Right atrium auricular region (tissue), 2 donors: ENCODE results near the gene CNTNAP5. TPM values are rescaled to one million over a fixed set of nuclear protein-coding genes. Genes with fewer than 3 reads are reported as not detected.

Experiments used
- DNase-seq: peaks from one replicate; pipeline ENCODE4 v3.0.0-alpha.2; 2019; ENCODE audit warnings: low spot score
- H3K27ac ChIP-seq, 2 donors: fragments of 200-600 bp; sonication (generic); 1 replicate in 1 of 2; 2 replicates in 1 of 2; pipeline ENCODE4 v1.5.1; 2016 to 2019
- H3K27me3 ChIP-seq, 2 donors: fragments of 200-600 bp; sonication (generic); one replicate each; pipeline versions ENCODE4 v1.5.1 to v1.6.0; 2017 to 2019
- H3K36me3 ChIP-seq: fragments of 200-600 bp; sonication (generic); one replicate; pipeline ENCODE4 v1.5.1; 2016
- H3K4me1 ChIP-seq, 2 donors: fragments of 200-600 bp; sonication (generic); one replicate each; pipeline versions ENCODE4 v1.5.1 to v1.6.0; 2017 to 2019
- H3K4me3 ChIP-seq, 2 donors: fragments of 200-600 bp; sonication (generic); 1 replicate in 1 of 2; 2 replicates in 1 of 2; pipeline ENCODE4 v1.5.1; 2017 to 2019; ENCODE audit warnings: mild to moderate bottlenecking in 1 of 2, moderate library complexity in 1 of 2
- H3K9me3 ChIP-seq, 2 donors: fragments of 200-600 bp; sonication (generic); one replicate each; pipeline ENCODE4 v1.5.1; 2019
- CTCF ChIP-seq, 2 donors: fragments of 200-600 bp; sonication (generic); IDR thresholded peaks; one replicate each; pipeline ENCODE4 v1.5.1; 2019; ENCODE audit warnings: antibody characterized with exemption in 2 of 2
- total RNA-seq, 2 donors: library from RNA; depleted of rRNA; stranded (reverse); fragments of >200 nt; gene quantifications; one replicate each; pipeline ENCODE4 v1.1.0, GENCODE V29; 2016

The CNTNAP5 gene
- total RNA-seq, 2 donors from 2014 or later, result not detected

DNA sequence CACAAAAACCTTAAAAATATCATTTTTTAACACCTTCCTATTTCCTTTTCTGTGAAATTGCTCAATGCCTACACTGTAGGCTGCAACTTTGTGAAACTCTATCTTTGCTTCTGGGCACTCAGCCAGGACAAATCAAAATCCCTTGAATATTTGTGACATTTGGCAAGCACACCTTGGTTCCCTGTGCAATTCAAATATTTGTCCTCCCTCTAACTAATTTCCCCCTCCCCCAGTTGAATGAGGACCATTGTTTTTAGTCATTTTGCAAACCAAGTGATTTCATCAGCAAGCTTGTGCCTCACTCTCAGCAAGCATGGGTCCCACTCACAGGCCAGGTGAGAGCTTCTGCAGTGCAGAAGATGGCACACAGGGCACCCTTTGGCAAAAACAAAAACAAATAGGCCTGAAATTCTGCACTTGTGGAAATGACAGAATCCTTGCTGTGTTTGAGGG, 541.5 kb downstream of the CNTNAP5 start:
- no peak for TF ChIP-seq CTCF (IDR thresholded peaks at IDR 0.05)
- no peaks in the 10 kb centered on the region for H3K36me3 ChIP-seq
- no peak overlapping the region for H3K27ac ChIP-seq
- H3K9me3 ChIP-seq, result no peaks in the 10 kb centered on the region
- DNase-seq, result no peak
- H3K4me1 ChIP-seq, result no peaks in the 10 kb centered on the region
- no peaks in the 10 kb centered on the region for H3K27me3 ChIP-seq
- H3K4me3 ChIP-seq, result no peak overlapping the region

DNA sequence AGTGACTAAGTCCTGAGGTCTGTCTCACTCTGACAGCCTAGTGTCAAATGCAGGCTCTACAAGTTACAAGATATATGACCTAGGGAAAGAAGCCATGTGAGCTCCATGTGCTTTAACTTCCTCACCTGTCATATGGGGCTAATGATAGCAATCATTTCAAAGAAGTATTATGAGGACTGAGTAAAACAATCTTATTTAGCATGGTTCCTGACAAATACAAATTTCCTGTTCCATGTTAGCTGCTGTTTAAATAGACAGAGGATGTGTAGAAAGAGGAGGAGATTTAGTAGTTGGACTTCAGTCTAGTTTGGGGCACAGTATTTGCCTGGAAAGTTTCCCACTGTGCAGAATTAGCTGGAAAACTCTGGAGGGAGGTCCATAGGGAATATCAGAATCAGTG, 545.8 kb downstream of the CNTNAP5 start:
- no peaks in the 10 kb centered on the region for H3K27me3 ChIP-seq
- no peak for DNase-seq
- H3K9me3 ChIP-seq, result no peaks in the 10 kb centered on the region
- H3K36me3 ChIP-seq, result no peaks in the 10 kb centered on the region
- no peaks in the 10 kb centered on the region for H3K4me1 ChIP-seq
- no peak for TF ChIP-seq CTCF (IDR thresholded peaks at IDR 0.05)
- H3K27ac ChIP-seq, result no peak overlapping the region
- no peak overlapping the region for H3K4me3 ChIP-seq

GRCh38 chr2:124571836-124572235, 546.7 kb downstream of the CNTNAP5 start:
- no peak for DNase-seq
- no peaks in the 10 kb centered on the region for H3K36me3 ChIP-seq
- H3K9me3 ChIP-seq, result no peaks in the 10 kb centered on the region

GRCh38 chr2:124572934-124573634, 548.0 kb downstream of the CNTNAP5 start:
- Histone ChIP-seq H3K27me3 (no peaks in the 10 kb centered on the region), H3K4me3 (no peak overlapping the region), H3K9me3 (no peaks in the 10 kb centered on the region), H3K36me3 (no peaks in the 10 kb centered on the region), H3K4me1 (no peaks in the 10 kb centered on the region), H3K27ac (no peak overlapping the region)
- no peak for TF ChIP-seq CTCF (IDR thresholded peaks at IDR 0.05)
- DNase-seq, result no peak

More at GRCh38 chr2:124571836-124572235, 546.7 kb downstream of the CNTNAP5 start:
- Histone ChIP-seq H3K27me3 (no peaks in the 10 kb centered on the region), H3K27ac (no peak overlapping the region), H3K4me1 (no peaks in the 10 kb centered on the region), H3K4me3 (no peak overlapping the region)
- TF ChIP-seq CTCF (IDR thresholded peaks at IDR 0.05), result no peak

GRCh38 chr2:124575497-124575896, 550.4 kb downstream of the CNTNAP5 start:
- Histone ChIP-seq H3K36me3 (no peaks in the 10 kb centered on the region), H3K4me3 (no peak overlapping the region), H3K27ac (no peak overlapping the region), H3K27me3 (no peaks in the 10 kb centered on the region), H3K4me1 (no peaks in the 10 kb centered on the region), H3K9me3 (no peaks in the 10 kb centered on the region)
- DNase-seq, result no peak
- no peak for TF ChIP-seq CTCF (IDR thresholded peaks at IDR 0.05)

GRCh38 chr2:124580263-124580662, 555.2 kb downstream of the CNTNAP5 start:
- Histone ChIP-seq H3K4me3 (no peak overlapping the region), H3K27ac (no peak overlapping the region), H3K36me3 (no peaks in the 10 kb centered on the region), H3K9me3 (no peaks in the 10 kb centered on the region), H3K4me1 (no peaks in the 10 kb centered on the region), H3K27me3 (no peaks in the 10 kb centered on the region)
- DNase-seq, result no peak
- no peak for TF ChIP-seq CTCF (IDR thresholded peaks at IDR 0.05)
